H1 (cell line): Measurements from ENCODE around the gene PPP1R1C. TPM values are rescaled to one million over a fixed set of nuclear protein-coding genes. Genes with fewer than 3 reads are reported as not detected.

Experiments
- ASH2L ChIP-seq: fragments of 200-600, 300-600 bp; sonication (generic); IDR thresholded peaks from one replicate; pipeline ENCODE4 v1.7.1; 2017; ENCODE audit warnings: low read length
- CREB1 ChIP-seq: IDR thresholded peaks from 2 replicates; pipeline ENCODE4 v1.6.1; 2012; ENCODE audit warnings: inconsistent platforms
- EGR1 ChIP-seq: IDR thresholded peaks from 2 replicates; pipeline ENCODE4 v1.6.1; 2011; ENCODE audit warnings: low read depth, low read length, borderline replicate concordance
- FOSL1 ChIP-seq: IDR thresholded peaks from 2 replicates; pipeline ENCODE4 v1.6.1; 2011; ENCODE audit warnings: mild to moderate bottlenecking, low read depth, low read length, moderate library complexity; ENCODE audit not compliant: insufficient read depth
- GABPA ChIP-seq: IDR thresholded peaks from 2 replicates; pipeline ENCODE4 v1.6.1; 2011; ENCODE audit warnings: mild to moderate bottlenecking, low read length, moderate library complexity, borderline replicate concordance; ENCODE audit not compliant: insufficient read depth
- POLR2AphosphoS5 ChIP-seq: IDR thresholded peaks from 2 replicates; pipeline ENCODE4 v1.6.1; 2011; ENCODE audit warnings: low read depth, low read length
- POU5F1 ChIP-seq: IDR thresholded peaks from 2 replicates; pipeline ENCODE4 v1.6.1; 2011; ENCODE audit warnings: low read depth, mild to moderate bottlenecking, low read length, moderate library complexity
- SIX5 ChIP-seq: IDR thresholded peaks from 2 replicates; pipeline ENCODE4 v1.6.1; 2011; ENCODE audit warnings: mild to moderate bottlenecking, low read depth, low read length
- TAF1 ChIP-seq: IDR thresholded peaks from 2 replicates; pipeline ENCODE4 v1.6.1; 2011; ENCODE audit warnings: mild to moderate bottlenecking, low read depth, low read length
- polyA plus RNA-seq, 7 experiments: library from polyadenylated mRNA; depleted of rRNA in 3 of 7; stranded (reverse) in 5 of 7; unstranded in 2 of 7; fragments of >200 nt in 5 of 7; fragments of 200-250 nt in 2 of 7; gene quantifications; 1 replicate in 5 of 7; 2 replicates in 1 of 7; 4 replicates in 1 of 7; pipeline versions ENCODE4 v1.2.1 to v1.2.3, GENCODE V29; 2011 to 2013; ENCODE audit warnings: missing spikeins in 2 of 7, mixed read lengths in 2 of 7
- total RNA-seq: library from RNA; stranded (reverse); fragmentation: NEBNext Ultra II Directional; extraction: Animal tissue kit (Norgen Biotek cat#: 25700); gene quantifications from 2 replicates; pipeline ENCODE4 v1.2.1, GENCODE V29; 2021
- TF ChIP-seq, protein P1 (sequence below): IDR thresholded peaks from 2 replicates; pipeline ENCODE4 v1.6.1; 2012; ENCODE audit warnings: inconsistent platforms

PPP1R1C gene
- total and polyA plus RNA-seq, 2 of the 8 experiments (the other 6 are each of a cell fraction or from before 2014, with no cell fraction given): 1.3 to 5.3 TPM

DNA sequence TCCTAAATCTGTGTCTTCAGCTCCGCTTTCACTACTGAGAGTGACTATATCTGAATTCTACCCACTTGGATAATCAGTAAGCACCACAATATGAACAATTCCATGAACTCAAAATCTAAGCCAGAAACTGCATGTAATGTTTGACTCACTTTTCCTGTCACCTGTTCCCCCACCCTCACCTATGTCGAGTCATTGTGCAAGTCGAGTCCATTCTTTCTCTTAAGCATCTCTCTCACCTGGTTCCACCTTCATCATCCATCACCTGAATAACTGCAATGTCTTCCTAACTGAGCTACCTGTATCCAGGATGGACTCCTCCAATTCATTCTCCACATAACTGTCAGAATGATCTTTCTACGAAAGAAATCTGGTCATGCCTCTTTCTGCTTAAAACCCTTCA is 58.2 kb downstream of the PPP1R1C start (continued):
- no peak for TF ChIP-seq CREB1
- TF ChIP-seq ASH2L: no peak
- TF ChIP-seq TAF1: no peak
- TF ChIP-seq SIX5: no peak
- TF ChIP-seq, protein P1, sequence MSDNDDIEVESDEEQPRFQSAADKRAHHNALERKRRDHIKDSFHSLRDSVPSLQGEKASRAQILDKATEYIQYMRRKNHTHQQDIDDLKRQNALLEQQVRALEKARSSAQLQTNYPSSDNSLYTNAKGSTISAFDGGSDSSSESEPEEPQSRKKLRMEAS: no peak
- no peak for TF ChIP-seq FOSL1
- no peak for TF ChIP-seq POU5F1
- no peak for TF ChIP-seq POLR2AphosphoS5
- TF ChIP-seq EGR1: no peak
- TF ChIP-seq GABPA: no peak
- TF ChIP-seq, all 59 proteins: peak for 0
